IMR-90 (cell line): ENCODE measurements around the gene DIP2C. TPM values are rescaled to one million over a fixed set of nuclear protein-coding genes. Genes with fewer than 3 reads are reported as not detected.

Experiments used
- ATAC-seq: fragments of 200-7000 bp; cut with Tn5 transposase; 2 replicates; pipeline ENCODE4 v1.9.1; 2020; ENCODE audit warnings: low read depth, mild to moderate bottlenecking, moderate library complexity
- BruUV-seq: library from RNA; stranded (reverse); fragments of 400-500 nt; replicated peaks from 2 replicates; lab custom pipeline; 2021; lab: Mats Ljungman, UMichigan
- CTCF ChIA-PET: fragments of 300-600 bp; formaldehyde crosslinking; extraction: SDS; loops from one replicate; lab custom pipeline; 2021; ENCODE audit warnings: antibody characterized with exemption; lab: Yijun Ruan, JAX
- POLR2A ChIA-PET: fragments of 300-600 bp; sonication (Branson Sonifier 250); formaldehyde crosslinking; loops from one replicate; lab custom pipeline; 2022; ENCODE audit warnings: antibody characterized with exemption; ENCODE audit not compliant: unreplicated experiment; lab: Charles Lee
- DNase-seq: peaks from one replicate; pipeline ENCODE4 v3.0.0; 2013
- H2AFZ ChIP-seq: replicated peaks from 2 replicates; pipeline ENCODE3; 2013; ENCODE audit warnings: low read length, mild to moderate bottlenecking; ENCODE audit not compliant: poor library complexity
- H2AK5ac ChIP-seq: 2 replicates; pipeline ENCODE4 v1.6.1; 2013; ENCODE audit warnings: low read depth, low read length, inconsistent platforms
- H2AK9ac ChIP-seq: replicated peaks from 2 replicates; pipeline ENCODE3; 2013; ENCODE audit warnings: mild to moderate bottlenecking, low read depth, low read length, moderate library complexity; ENCODE audit not compliant: poor library complexity
- H2BK120ac ChIP-seq: 2 replicates; pipeline ENCODE4 v1.6.1; 2013; ENCODE audit warnings: low read depth, low read length, inconsistent platforms
- H2BK15ac ChIP-seq: 3 replicates; pipeline ENCODE4 v1.6.1; 2013; ENCODE audit warnings: low read depth, low read length, inconsistent platforms
- H2BK20ac ChIP-seq: 2 replicates; pipeline ENCODE4 v1.6.1; 2013; ENCODE audit warnings: low read depth, mild to moderate bottlenecking, inconsistent platforms, low read length, moderate library complexity
- H2BK5ac ChIP-seq: 2 replicates; pipeline ENCODE4 v1.6.1; 2013; ENCODE audit warnings: mild to moderate bottlenecking, low read depth, low read length, inconsistent platforms; ENCODE audit not compliant: poor library complexity, severe bottlenecking
- H3K14ac ChIP-seq: replicated peaks from 2 replicates; pipeline ENCODE4 v1.6.1; 2013; ENCODE audit warnings: low read depth, low read length, inconsistent platforms
- H3K18ac ChIP-seq: 2 replicates; pipeline ENCODE4 v1.6.1; 2013; ENCODE audit warnings: low read depth, low read length, control low read depth
- H3K23ac ChIP-seq: 2 replicates; pipeline ENCODE4 v1.6.1; 2013; ENCODE audit warnings: low read depth, low read length, inconsistent platforms
- H3K27ac ChIP-seq: 2 replicates; pipeline ENCODE4 v1.5.1; 2013; ENCODE audit warnings: mild to moderate bottlenecking, control low read depth, low read length; ENCODE audit not compliant: insufficient read depth
- H3K27me3 ChIP-seq: 2 replicates; pipeline ENCODE4 v1.6.1; 2013; ENCODE audit warnings: low read length; ENCODE audit not compliant: control insufficient read depth, insufficient read depth
- H3K36me3 ChIP-seq: 2 replicates; pipeline ENCODE4 v1.6.1; 2013; ENCODE audit warnings: low read length, mixed read lengths; ENCODE audit not compliant: control insufficient read depth, insufficient read depth
- H3K4ac ChIP-seq: 2 replicates; pipeline ENCODE4 v1.6.1; 2013; ENCODE audit warnings: low read depth, low read length, inconsistent platforms
- H3K4me1 ChIP-seq: 2 replicates; pipeline ENCODE4 v1.6.1; 2013; ENCODE audit warnings: low read length, mixed read lengths; ENCODE audit not compliant: control insufficient read depth, insufficient read depth
- H3K4me2 ChIP-seq: 2 replicates; pipeline ENCODE4 v1.6.1; 2013; ENCODE audit warnings: low read depth, mild to moderate bottlenecking, control low read depth, low read length, moderate library complexity
- H3K4me3 ChIP-seq: 2 replicates; pipeline ENCODE4 v1.5.1; 2013; ENCODE audit warnings: low read depth, mild to moderate bottlenecking, control low read depth, low read length, moderate library complexity; ENCODE audit not compliant: insufficient read depth
- H3K56ac ChIP-seq: 2 replicates; pipeline ENCODE4 v1.6.1; 2013; ENCODE audit warnings: low read length, inconsistent platforms; ENCODE audit not compliant: insufficient read depth; ENCODE audit errors: extremely low read depth
- H3K79me1 ChIP-seq, 2 experiments: 2 replicates each; pipeline ENCODE4 v1.6.1; 2013; ENCODE audit warnings: low read length in 2 of 2, inconsistent platforms in 1 of 2, low read depth in 1 of 2
- H3K9ac ChIP-seq: 2 replicates; pipeline ENCODE4 v1.6.1; 2013; ENCODE audit warnings: low read depth, low read length, control low read depth
- H3K9me1 ChIP-seq: 2 replicates; pipeline ENCODE4 v1.6.1; 2013; ENCODE audit warnings: low read length, inconsistent platforms; ENCODE audit not compliant: insufficient read depth
- H3K9me3 ChIP-seq: 2 replicates; pipeline ENCODE4 v1.6.1; 2013; ENCODE audit warnings: low read length; ENCODE audit not compliant: control insufficient read depth, insufficient read depth
- H4K20me1 ChIP-seq: 2 replicates; pipeline ENCODE4 v1.6.1; 2013; ENCODE audit warnings: low read length, inconsistent platforms; ENCODE audit not compliant: insufficient read depth
- H4K5ac ChIP-seq: 2 replicates; pipeline ENCODE4 v1.6.1; 2013; ENCODE audit warnings: mild to moderate bottlenecking, low read depth, low read length, control low read depth
- H4K8ac ChIP-seq, 2 experiments: 2 replicates each; pipeline ENCODE4 v1.6.1; 2013; ENCODE audit warnings: low read depth in 2 of 2, low read length in 2 of 2, control low read depth in 1 of 2, inconsistent platforms in 1 of 2
- H4K91ac ChIP-seq: 2 replicates; pipeline ENCODE4 v1.6.1; 2013; ENCODE audit warnings: low read depth, low read length, inconsistent platforms; ENCODE audit not compliant: insufficient read depth
- BHLHE40 ChIP-seq: fragments of 150-350 bp; IDR thresholded peaks from 2 replicates; pipeline ENCODE4 v1.6.1; 2016; ENCODE audit warnings: mild to moderate bottlenecking, low read depth, low read length
- CEBPB ChIP-seq: IDR thresholded peaks from 2 replicates; pipeline ENCODE4 v1.6.1; 2012; ENCODE audit warnings: low read depth, low read length, improper control_type of control experiment
- CHD1 ChIP-seq: IDR thresholded peaks from 2 replicates; pipeline ENCODE4 v1.6.1; 2012; ENCODE audit warnings: low read depth, low read length, improper control_type of control experiment
- FOS ChIP-seq: fragments of 150-350 bp; IDR thresholded peaks from 2 replicates; pipeline ENCODE4 v1.6.1; 2016; ENCODE audit warnings: low read depth, low read length
- MAFK ChIP-seq: IDR thresholded peaks from 2 replicates; pipeline ENCODE4 v1.6.1; 2012; ENCODE audit warnings: low read depth, low read length, improper control_type of control experiment
- MAZ ChIP-seq: IDR thresholded peaks from 2 replicates; pipeline ENCODE4 v1.6.1; 2012; ENCODE audit warnings: low read depth, mild to moderate bottlenecking, low read length, improper control_type of control experiment, moderate library complexity, borderline replicate concordance
- MXI1 ChIP-seq: IDR thresholded peaks from 2 replicates; pipeline ENCODE4 v1.6.1; 2012; ENCODE audit warnings: low read depth, mild to moderate bottlenecking, low read length, moderate library complexity, borderline replicate concordance
- NFE2L2 ChIP-seq: fragments of 150-350 bp; IDR thresholded peaks from 2 replicates; pipeline ENCODE4 v1.6.1; 2016; ENCODE audit warnings: low read depth, mild to moderate bottlenecking, low read length
- POLR2A ChIP-seq: IDR thresholded peaks from 2 replicates; pipeline ENCODE4 v1.6.1; 2012; ENCODE audit warnings: mild to moderate bottlenecking, low read depth, low read length
- RAD21 ChIP-seq: IDR thresholded peaks from 2 replicates; pipeline ENCODE4 v1.6.1; 2012; ENCODE audit warnings: low read length, improper control_type of control experiment
- RCOR1 ChIP-seq: IDR thresholded peaks from 2 replicates; pipeline ENCODE4 v1.6.1; 2012; ENCODE audit warnings: mild to moderate bottlenecking, low read length, improper control_type of control experiment; ENCODE audit not compliant: insufficient replicate concordance
- RFX5 ChIP-seq: IDR thresholded peaks from 2 replicates; pipeline ENCODE4 v1.8.0; 2012; ENCODE audit warnings: low read depth, mild to moderate bottlenecking, low read length, moderate library complexity
- SMC3 ChIP-seq: fragments of 150-350 bp; IDR thresholded peaks from 2 replicates; pipeline ENCODE4 v1.6.1; 2016; ENCODE audit warnings: low read depth, mild to moderate bottlenecking, antibody characterized with exemption, low read length, moderate library complexity
- USF2 ChIP-seq: fragments of 150-350 bp; IDR thresholded peaks from 2 replicates; pipeline ENCODE4 v1.6.1; 2017; ENCODE audit warnings: mild to moderate bottlenecking, antibody characterized with exemption, low read length, low read depth
- WGBS, 2 experiments: methylation state at CpG; one replicate each; pipeline versions ENCODE4 v1.1.5 to v1.1.7; 2013; ENCODE audit warnings: missing lambda C conversion rate in 2 of 2; ENCODE audit not compliant: insufficient read length in 1 of 2; ENCODE audit errors: extremely low coverage in 2 of 2; 5-methylcytosine and 5-hydroxymethylcytosine counted together
- dilution Hi-C: fragments of 300-500 bp; cut with HindIII; formaldehyde crosslinking; loops from one replicate; pipeline ENCODE4 v1.14.3; 2018; ENCODE audit warnings: low sequenced_read_pairs; ENCODE audit not compliant: unreplicated experiment
- in situ Hi-C: fragments of 300-500 bp; cut with MboI; formaldehyde crosslinking; loops from 3 replicates; pipeline ENCODE4 v1.14.3; 2019; ENCODE audit warnings: low sequenced_read_pairs, inconsistent platforms, mixed read lengths
- intact Hi-C: fragments of 100-400 bp; cut with micrococcal nuclease; formaldehyde crosslinking; loops from 2 replicates; pipeline ENCODE4 v1.10.0; 2022
- polyA plus RNA-seq, 3 experiments: library from polyadenylated mRNA; depleted of rRNA; stranded (reverse); fragments of >200 nt; gene quantifications; 2 replicates each; pipeline ENCODE4 v1.2.3, GENCODE V29; 2012; ENCODE audit warnings: low replicate concordance in 1 of 3
- total RNA-seq: library from RNA; depleted of rRNA; stranded (reverse); fragments of >200 nt; gene quantifications from 2 replicates; pipeline ENCODE4 v1.2.3, GENCODE V29; 2012
- TF ChIP-seq, protein P1 (sequence below): conservative IDR thresholded peaks from 2 replicates; pipeline ENCODE4 v1.5.1; 2012; ENCODE audit warnings: mild to moderate bottlenecking, low read depth, low read length, improper control_type of control experiment
- TF ChIP-seq, protein P2 (sequence below): fragments of 150-350 bp; IDR thresholded peaks from 2 replicates; pipeline ENCODE4 v1.6.1; 2016; ENCODE audit warnings: low read depth, mild to moderate bottlenecking, low read length, moderate library complexity, borderline replicate concordance

Gene DIP2C
- total and polyA plus RNA-seq, 2 of the 4 experiments (the other 2 are of a cell fraction), result 8.6 to 17.3 TPM

DNA sequence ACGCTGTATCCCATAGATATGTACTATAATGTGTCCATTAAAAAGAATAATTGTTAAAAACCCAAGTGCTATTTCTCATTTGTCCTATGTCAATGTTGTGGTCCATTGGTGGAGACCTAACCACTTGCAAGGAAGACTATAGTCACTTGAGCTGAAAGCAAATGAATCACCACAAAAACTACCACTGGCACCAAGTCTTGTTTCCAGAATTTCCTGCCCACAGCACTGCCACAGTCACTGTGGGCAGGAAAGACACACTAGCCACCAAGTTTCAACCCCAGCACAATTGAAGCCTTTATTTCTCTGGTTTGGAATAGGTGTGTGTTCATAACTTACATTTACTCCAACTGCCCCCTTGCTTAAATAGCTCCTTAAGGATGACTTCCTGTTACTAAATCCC is 12.4 kb downstream of the DIP2C start:
- H2BK15ac ChIP-seq, result no peak overlapping the region
- ChIA-PET CTCF (no interaction called here), POLR2A (no interaction called here)
- TF ChIP-seq, protein P1, sequence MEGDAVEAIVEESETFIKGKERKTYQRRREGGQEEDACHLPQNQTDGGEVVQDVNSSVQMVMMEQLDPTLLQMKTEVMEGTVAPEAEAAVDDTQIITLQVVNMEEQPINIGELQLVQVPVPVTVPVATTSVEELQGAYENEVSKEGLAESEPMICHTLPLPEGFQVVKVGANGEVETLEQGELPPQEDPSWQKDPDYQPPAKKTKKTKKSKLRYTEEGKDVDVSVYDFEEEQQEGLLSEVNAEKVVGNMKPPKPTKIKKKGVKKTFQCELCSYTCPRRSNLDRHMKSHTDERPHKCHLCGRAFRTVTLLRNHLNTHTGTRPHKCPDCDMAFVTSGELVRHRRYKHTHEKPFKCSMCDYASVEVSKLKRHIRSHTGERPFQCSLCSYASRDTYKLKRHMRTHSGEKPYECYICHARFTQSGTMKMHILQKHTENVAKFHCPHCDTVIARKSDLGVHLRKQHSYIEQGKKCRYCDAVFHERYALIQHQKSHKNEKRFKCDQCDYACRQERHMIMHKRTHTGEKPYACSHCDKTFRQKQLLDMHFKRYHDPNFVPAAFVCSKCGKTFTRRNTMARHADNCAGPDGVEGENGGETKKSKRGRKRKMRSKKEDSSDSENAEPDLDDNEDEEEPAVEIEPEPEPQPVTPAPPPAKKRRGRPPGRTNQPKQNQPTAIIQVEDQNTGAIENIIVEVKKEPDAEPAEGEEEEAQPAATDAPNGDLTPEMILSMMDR, result no peak
- TF ChIP-seq RAD21 (no peak), CEBPB (no peak), POLR2A (no peak), USF2 (no peak), SMC3 (no peak), RFX5 (no peak), RCOR1 (no peak), BHLHE40 (no peak), NFE2L2 (no peak), MAZ (no peak), FOS (no peak), MAFK (no peak), CHD1 (no peak), MXI1 (no peak)
- TF ChIP-seq, protein P2, sequence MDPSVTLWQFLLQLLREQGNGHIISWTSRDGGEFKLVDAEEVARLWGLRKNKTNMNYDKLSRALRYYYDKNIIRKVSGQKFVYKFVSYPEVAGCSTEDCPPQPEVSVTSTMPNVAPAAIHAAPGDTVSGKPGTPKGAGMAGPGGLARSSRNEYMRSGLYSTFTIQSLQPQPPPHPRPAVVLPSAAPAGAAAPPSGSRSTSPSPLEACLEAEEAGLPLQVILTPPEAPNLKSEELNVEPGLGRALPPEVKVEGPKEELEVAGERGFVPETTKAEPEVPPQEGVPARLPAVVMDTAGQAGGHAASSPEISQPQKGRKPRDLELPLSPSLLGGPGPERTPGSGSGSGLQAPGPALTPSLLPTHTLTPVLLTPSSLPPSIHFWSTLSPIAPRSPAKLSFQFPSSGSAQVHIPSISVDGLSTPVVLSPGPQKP, result no peak
- no peak overlapping the region for H4K91ac ChIP-seq
- WGBS, 2 experiments, result no CpG with 5 or more reads among the region's 1 CpG
- no peaks in the 10 kb centered on the region for H3K9me3 ChIP-seq
- no peak overlapping the region for H3K18ac ChIP-seq
- H2BK120ac ChIP-seq, result no peak overlapping the region
- in situ Hi-C loops (loop anchor here (25.0 kb wide), 1 partner anchor 165 kb away; no protein-coding TSS in a partner anchor), dilution Hi-C loops (no loop called here), intact Hi-C loops (no loop called here)
- no peak overlapping the region for H3K4me2 ChIP-seq
- H4K20me1 ChIP-seq, result peaks cover 74% of the 10 kb centered on the region
- no peak for DNase-seq
- H3K9ac ChIP-seq, result no peak overlapping the region
- no peak overlapping the region for H3K23ac ChIP-seq
- H3K56ac ChIP-seq, result no peak overlapping the region
- H3K14ac ChIP-seq, result no peak overlapping the region
- no peak overlapping the region for H2BK5ac ChIP-seq
- H3K4ac ChIP-seq, result no peak overlapping the region
- H3K4me3 ChIP-seq, result no peak overlapping the region
- no peak overlapping the region for H2AK5ac ChIP-seq
- no peak overlapping the region for H2AK9ac ChIP-seq
- H3K27me3 ChIP-seq, result no peaks in the 10 kb centered on the region
- no TSS peak for BruUV-seq
- H3K36me3 ChIP-seq, result 0 out of 2 replicates have a peak, but pooled peaks cover 2% of the 10 kb centered on the region
- H4K5ac ChIP-seq, result no peak overlapping the region
- ATAC-seq, result peak; percentile 15; the same call in 1 of the 2 replicates
- peaks cover 20% of the 10 kb centered on the region for H3K9me1 ChIP-seq
- peaks cover 14% of the 10 kb centered on the region for H3K4me1 ChIP-seq
- H3K79me1 ChIP-seq, result peaks cover 16 to 68% of the 10 kb centered on the region in 2 experiments; a peak in 3 of 4 replicates
- no peak overlapping the region for H3K27ac ChIP-seq
- no peak overlapping the region for H2AFZ ChIP-seq
- no peak overlapping the region for H2BK20ac ChIP-seq
- no peak overlapping the region for H4K8ac ChIP-seq
